Colonic mucosa (tissue), 4 donors: Measurements from ENCODE around the gene SINHCAF. TPM values are rescaled to one million over a fixed set of nuclear protein-coding genes. Genes with fewer than 3 reads are reported as not detected.

Experiments
- DNase-seq: peaks from one replicate; pipeline ENCODE4 v3.0.0-alpha.2; 2020
- H3K27ac ChIP-seq: fragments of 200-600 bp; one replicate; pipeline ENCODE4 v1.8.0; 2021
- H3K27me3 ChIP-seq: fragments of 200-600 bp; one replicate; pipeline ENCODE4 v1.8.0; 2021
- H3K36me3 ChIP-seq: fragments of 200-600 bp; one replicate; pipeline ENCODE4 v1.8.0; 2021
- H3K4me1 ChIP-seq: fragments of 200-600 bp; one replicate; pipeline ENCODE4 v1.8.0; 2021; ENCODE audit warnings: mild to moderate bottlenecking
- H3K4me3 ChIP-seq: fragments of 200-600 bp; one replicate; pipeline ENCODE4 v1.8.0; 2021
- H3K9ac ChIP-seq, 2 donors: one replicate each; pipeline ENCODE4 v1.7.0; 2013; ENCODE audit warnings: control low read depth in 2 of 2, low read depth in 2 of 2, low read length in 2 of 2
- H3K9me3 ChIP-seq: fragments of 200-600 bp; one replicate; pipeline ENCODE4 v1.8.0; 2021
- intact Hi-C: fragments of 100-400 bp; cut with DNase I; formaldehyde crosslinking; loops from one replicate; pipeline ENCODE4 v1.14.1; 2022
- total RNA-seq, 2 donors: library from RNA; stranded (reverse); fragmentation: NEBNext Ultra II Directional in 1 of 2; extraction: Animal tissue kit (Norgen Biotek cat#: 25700) in 1 of 2; gene quantifications; one replicate each; pipeline ENCODE4 v1.2.1, GENCODE V29; 2021
- TF ChIP-seq, protein P1 (sequence below): fragments of 200-600 bp; IDR thresholded peaks from one replicate; pipeline ENCODE4 v1.8.0; 2022; ENCODE audit warnings: antibody characterized with exemption, mild to moderate bottlenecking
- donor health status: healthy.
- donor health status: DM: no; HTN: no; CAD: no.
- donor health status: DM: no; HTN: no; CAD: no.

SINHCAF gene
- total RNA-seq, 2 donors from 2014 or later = 58.9 to 107 TPM

DNA sequence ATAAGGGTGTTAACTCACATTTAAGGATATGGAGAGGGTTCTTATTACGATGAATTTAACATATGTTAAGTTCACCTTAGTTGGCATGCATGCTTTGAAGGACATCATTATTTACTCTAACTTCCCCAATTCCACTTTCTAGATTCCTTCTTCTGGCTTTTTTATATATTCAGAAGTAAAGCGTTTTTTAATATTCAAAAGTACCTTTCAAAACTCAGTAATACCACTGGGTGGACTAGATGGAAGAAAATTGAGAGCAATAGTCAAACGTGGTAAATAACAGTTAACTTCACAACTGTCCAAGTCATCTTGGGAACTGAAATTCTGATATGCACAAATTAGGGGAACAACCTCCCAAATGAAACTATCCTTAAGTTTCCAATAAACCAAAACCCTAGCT, 9.1 kb downstream of the SINHCAF start:
- H3K4me1 ChIP-seq = no peaks in the 10 kb centered on the region
- no peak overlapping the region for H3K9ac ChIP-seq
- no peaks in the 10 kb centered on the region for H3K27me3 ChIP-seq
- DNase-seq = no peak
- TF ChIP-seq, protein P1, sequence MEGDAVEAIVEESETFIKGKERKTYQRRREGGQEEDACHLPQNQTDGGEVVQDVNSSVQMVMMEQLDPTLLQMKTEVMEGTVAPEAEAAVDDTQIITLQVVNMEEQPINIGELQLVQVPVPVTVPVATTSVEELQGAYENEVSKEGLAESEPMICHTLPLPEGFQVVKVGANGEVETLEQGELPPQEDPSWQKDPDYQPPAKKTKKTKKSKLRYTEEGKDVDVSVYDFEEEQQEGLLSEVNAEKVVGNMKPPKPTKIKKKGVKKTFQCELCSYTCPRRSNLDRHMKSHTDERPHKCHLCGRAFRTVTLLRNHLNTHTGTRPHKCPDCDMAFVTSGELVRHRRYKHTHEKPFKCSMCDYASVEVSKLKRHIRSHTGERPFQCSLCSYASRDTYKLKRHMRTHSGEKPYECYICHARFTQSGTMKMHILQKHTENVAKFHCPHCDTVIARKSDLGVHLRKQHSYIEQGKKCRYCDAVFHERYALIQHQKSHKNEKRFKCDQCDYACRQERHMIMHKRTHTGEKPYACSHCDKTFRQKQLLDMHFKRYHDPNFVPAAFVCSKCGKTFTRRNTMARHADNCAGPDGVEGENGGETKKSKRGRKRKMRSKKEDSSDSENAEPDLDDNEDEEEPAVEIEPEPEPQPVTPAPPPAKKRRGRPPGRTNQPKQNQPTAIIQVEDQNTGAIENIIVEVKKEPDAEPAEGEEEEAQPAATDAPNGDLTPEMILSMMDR = no peak
- no peaks in the 10 kb centered on the region for H3K36me3 ChIP-seq
- no peaks in the 10 kb centered on the region for H3K9me3 ChIP-seq
- intact Hi-C loops = no loop called here
- H3K27ac ChIP-seq = peak overlapping the region; percentile 53
- no peak overlapping the region for H3K4me3 ChIP-seq

DNA sequence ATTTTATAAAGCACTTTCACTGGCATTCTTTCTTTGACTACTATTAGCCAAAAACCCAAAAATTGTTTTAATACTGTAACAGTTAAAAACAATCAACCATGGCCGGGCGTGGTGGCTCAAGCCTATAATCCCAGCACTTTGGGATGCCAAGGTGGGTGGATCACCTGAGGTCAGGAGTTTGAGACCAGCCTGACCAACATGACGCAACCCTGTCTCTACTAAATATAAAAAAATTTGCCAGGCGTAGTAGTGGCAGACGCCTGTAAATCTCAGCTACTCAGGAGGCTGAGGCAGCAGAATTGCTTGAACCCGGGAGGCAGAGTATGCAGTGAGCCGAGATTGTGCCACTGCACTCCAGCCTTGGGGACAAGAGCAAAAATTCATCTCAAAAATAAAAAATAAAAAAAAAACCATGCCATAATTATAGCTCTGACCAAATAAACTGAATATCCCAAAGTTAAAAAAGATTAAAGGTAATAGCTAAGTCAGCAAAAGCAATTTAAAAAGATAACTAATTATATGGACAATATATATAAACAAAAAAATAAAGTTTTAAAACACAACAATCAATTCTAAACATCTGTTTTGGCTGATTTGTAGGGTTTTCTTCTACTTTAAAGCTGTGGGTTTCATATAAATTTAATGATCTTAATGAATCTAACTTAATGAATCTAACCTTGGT, 10.0 kb downstream of the SINHCAF start:
- no peak for DNase-seq
- intact Hi-C loops = no loop called here
- no peaks in the 10 kb centered on the region for H3K4me1 ChIP-seq

DNA sequence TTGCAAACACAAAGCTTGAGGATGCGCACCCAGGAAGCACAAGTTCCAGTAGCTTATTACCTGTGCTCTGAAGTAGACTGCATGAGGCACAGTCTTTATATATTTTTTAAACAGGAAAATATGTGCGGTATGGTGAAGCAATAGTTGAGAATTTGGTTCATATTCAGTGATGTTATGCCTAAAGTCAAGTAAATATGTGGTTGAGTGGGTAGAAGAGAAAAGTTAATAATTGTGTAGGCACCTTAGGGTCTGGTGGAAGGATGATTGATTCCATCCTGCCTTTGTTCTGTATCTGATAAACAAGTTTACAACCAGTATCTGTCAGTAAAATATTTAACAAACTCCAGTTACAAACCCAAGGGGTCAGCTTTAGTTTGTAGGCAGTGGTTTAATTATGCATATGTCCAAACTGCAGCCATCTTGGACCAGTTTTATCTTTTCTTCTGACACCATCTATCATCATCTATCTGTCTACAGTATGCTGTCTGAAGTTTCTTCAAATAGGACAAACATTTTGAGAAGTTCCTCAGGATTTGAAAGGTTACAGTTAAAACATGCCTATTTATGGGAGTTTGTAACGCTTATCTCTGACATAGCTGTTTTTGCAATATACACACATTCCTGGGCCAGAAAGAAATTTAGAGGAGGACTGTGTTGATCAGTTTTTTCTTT, 10.8 kb downstream of the SINHCAF start:
- intact Hi-C loops = no loop called here
- H3K27me3 ChIP-seq = no peaks in the 10 kb centered on the region
- H3K27ac ChIP-seq = no peak overlapping the region
- H3K4me1 ChIP-seq = no peaks in the 10 kb centered on the region
- DNase-seq = no peak
- H3K9me3 ChIP-seq = no peaks in the 10 kb centered on the region
- H3K4me3 ChIP-seq = no peak overlapping the region
- TF ChIP-seq, protein P1 = no peak
- no peak overlapping the region for H3K9ac ChIP-seq
- no peaks in the 10 kb centered on the region for H3K36me3 ChIP-seq

More for the DNA sequence above, 10.0 kb downstream of the SINHCAF start:
- H3K9ac ChIP-seq = no peak overlapping the region
- H3K4me3 ChIP-seq = no peak overlapping the region
- H3K27me3 ChIP-seq = no peaks in the 10 kb centered on the region
- no peaks in the 10 kb centered on the region for H3K9me3 ChIP-seq
- no peaks in the 10 kb centered on the region for H3K36me3 ChIP-seq
- TF ChIP-seq, protein P1 = no peak
- H3K27ac ChIP-seq = no peak overlapping the region

DNA sequence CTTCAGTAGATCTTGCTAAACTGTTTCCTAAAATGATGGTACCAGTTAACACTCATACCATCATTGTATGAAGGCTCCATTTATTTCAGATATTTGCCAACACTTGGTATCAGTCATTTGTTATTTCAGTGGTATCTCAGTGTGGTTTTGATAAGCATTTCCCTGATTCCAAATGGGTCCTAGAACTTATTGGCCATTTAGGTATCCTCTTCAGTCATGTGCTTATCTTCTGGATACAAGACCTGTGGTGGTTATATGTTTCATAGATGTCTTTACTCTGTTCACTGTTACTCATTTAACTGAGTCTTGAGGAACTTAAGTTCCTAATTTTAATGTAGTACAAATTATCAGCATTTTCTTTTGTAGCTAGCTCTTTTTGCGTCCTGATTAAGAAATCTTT, 13.5 kb downstream of the SINHCAF start:
- Histone ChIP-seq H3K9me3 (no peaks in the 10 kb centered on the region), H3K36me3 (no peaks in the 10 kb centered on the region), H3K4me3 (no peak overlapping the region), H3K9ac (no peak overlapping the region), H3K27me3 (no peaks in the 10 kb centered on the region), H3K27ac (no peak overlapping the region), H3K4me1 (no peaks in the 10 kb centered on the region)
- TF ChIP-seq, protein P1 = no peak
- intact Hi-C loops = no loop called here
- no peak for DNase-seq

DNA sequence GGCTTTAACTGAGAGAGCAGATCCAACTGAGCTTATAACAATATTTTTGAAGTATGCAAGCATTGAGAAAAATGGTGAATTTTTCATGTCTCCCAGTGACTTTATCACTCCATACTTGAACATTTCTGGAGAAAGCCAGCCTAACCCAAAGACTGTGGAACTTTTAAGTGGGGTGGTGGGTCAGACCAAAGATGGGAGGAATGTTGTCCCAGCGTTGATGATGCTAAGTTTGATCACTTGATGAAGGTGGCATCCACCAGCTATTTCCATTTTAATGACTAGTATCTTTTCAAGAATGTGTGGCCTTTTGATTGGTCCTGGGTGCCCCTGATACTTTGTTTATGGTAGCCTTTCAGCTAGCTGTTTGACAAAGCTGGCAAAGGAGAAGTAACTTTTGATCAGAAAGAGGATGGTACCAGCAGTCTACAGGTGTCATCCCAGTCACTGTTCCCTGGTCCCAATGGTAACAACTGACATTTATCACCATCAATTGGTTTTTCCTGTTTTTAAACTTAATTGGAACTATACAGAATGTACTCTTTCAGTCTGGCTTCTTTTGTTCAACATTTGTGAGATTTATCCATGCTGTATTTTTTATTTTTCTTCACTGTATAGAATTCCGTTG, 14.2 kb downstream of the SINHCAF start:
- no peak for DNase-seq
- no peaks in the 10 kb centered on the region for H3K9me3 ChIP-seq
- no peaks in the 10 kb centered on the region for H3K27me3 ChIP-seq
- no peak overlapping the region for H3K4me3 ChIP-seq
- intact Hi-C loops = no loop called here
- no peak overlapping the region for H3K27ac ChIP-seq
- TF ChIP-seq, protein P1 = no peak
- no peak overlapping the region for H3K9ac ChIP-seq
- no peaks in the 10 kb centered on the region for H3K4me1 ChIP-seq
- no peaks in the 10 kb centered on the region for H3K36me3 ChIP-seq
